A549 (cell line): Measurements from ENCODE around the gene TNF.

Experiments
- CTCF ChIP-seq: fragments of >200 bp; sonication (Bioruptor Twin); formaldehyde crosslinking; IDR thresholded peaks from 3 replicates; pipeline ENCODE4 v1.5.1; 2016
- EP300 ChIP-seq, 2 experiments: fragments of >200 bp; sonication (Bioruptor Twin); formaldehyde crosslinking; IDR thresholded peaks; 2 replicates in 1 of 2; 3 replicates in 1 of 2; pipeline ENCODE4 v1.6.1; 2016 to 2017
- POLR2AphosphoS2 ChIP-seq: conservative IDR thresholded peaks from 2 replicates; pipeline ENCODE4 v1.6.1; 2012; ENCODE audit warnings: low read length, improper control_type of control experiment, inconsistent platforms
- REST ChIP-seq: fragments of 200-600 bp; sonication (generic); IDR thresholded peaks from 2 replicates; pipeline ENCODE4 v1.6.1; 2016; ENCODE audit warnings: antibody characterized with exemption, mild to moderate bottlenecking, moderate library complexity
- SREBF2 ChIP-seq: fragments of 450-650 bp; IDR thresholded peaks from 2 replicates; pipeline ENCODE4 v1.6.1; 2014; ENCODE audit warnings: mild to moderate bottlenecking, moderate library complexity
- TP53 ChIP-seq: fragments of 250-450 bp; sonication (Bioruptor Pico); IDR thresholded peaks from 2 replicates; pipeline ENCODE4 v1.5.0; 2021; ENCODE audit warnings: mild to moderate bottlenecking, moderate library complexity

GRCh38 chr6:31531771-31532643, 43.4 kb upstream of the TNF start:
- TF ChIP-seq CTCF (no peak), EP300 (IDR thresholded peaks at IDR 0.05) (no peak), REST (no peak), TP53 (no peak), SREBF2 (no peak), POLR2AphosphoS2 (0 out of 2 replicates have a peak, but pooled peaks have one; percentile 1)
